Measurements from ENCODE around the gene STYXL1.
"Not testable (repeated sequence)": the region's sequence is repeated elsewhere in the genome, so short reads cannot be mapped to it uniquely, and the experiment has no call there.

STYXL1 gene

DNA sequence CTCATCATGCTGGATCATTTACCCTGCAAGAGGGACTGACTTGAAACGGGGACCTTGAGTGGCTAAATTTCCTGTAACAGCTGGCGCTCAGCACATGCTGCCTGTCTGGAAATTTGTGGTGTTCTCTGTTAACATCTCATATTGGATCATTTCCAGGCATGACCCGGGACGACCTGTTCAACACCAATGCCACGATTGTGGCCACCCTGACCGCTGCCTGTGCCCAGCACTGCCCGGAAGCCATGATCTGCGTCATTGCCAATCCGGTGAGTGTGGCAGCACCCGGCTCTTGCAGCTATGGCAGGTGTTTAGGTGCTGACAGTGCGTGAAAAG lies 10.0 kb upstream of the STYXL1 start:
- TF ChIP-seq, protein P1, sequence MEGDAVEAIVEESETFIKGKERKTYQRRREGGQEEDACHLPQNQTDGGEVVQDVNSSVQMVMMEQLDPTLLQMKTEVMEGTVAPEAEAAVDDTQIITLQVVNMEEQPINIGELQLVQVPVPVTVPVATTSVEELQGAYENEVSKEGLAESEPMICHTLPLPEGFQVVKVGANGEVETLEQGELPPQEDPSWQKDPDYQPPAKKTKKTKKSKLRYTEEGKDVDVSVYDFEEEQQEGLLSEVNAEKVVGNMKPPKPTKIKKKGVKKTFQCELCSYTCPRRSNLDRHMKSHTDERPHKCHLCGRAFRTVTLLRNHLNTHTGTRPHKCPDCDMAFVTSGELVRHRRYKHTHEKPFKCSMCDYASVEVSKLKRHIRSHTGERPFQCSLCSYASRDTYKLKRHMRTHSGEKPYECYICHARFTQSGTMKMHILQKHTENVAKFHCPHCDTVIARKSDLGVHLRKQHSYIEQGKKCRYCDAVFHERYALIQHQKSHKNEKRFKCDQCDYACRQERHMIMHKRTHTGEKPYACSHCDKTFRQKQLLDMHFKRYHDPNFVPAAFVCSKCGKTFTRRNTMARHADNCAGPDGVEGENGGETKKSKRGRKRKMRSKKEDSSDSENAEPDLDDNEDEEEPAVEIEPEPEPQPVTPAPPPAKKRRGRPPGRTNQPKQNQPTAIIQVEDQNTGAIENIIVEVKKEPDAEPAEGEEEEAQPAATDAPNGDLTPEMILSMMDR (IDR thresholded peaks at IDR 0.05; ENCODE audit: insufficient read depth, low read length, missing control alignments), result no peak
- DNase-seq (ENCODE audit: low read depth, low spot score), result no peak
- ChIA-PET CTCF (interaction anchor here (2.7 kb wide), 1 partner anchor 11 kb away, joined by 13 read pairs; no protein-coding TSS in a partner anchor), POLR2A (no interaction called here)
- H3K4me3 ChIP-seq (ENCODE audit: low read depth, low read length), result no peak overlapping the region

- DNase-seq (ENCODE audit: low read depth, low spot score), result no peak
- ChIA-PET CTCF (interaction anchor here (2.7 kb wide), 1 partner anchor 11 kb away, joined by 13 read pairs; no protein-coding TSS in a partner anchor), POLR2A (no interaction called here)
These were observed 9.5 kb upstream of the STYXL1 start for GRCh38 chr7:76057103-76057812.

GRCh38 chr7:76056241-76056640 lies 8.4 kb upstream of the STYXL1 start:
- POLR2A ChIA-PET, result no interaction called here
- no peak overlapping the region for H3K4me3 ChIP-seq (ENCODE audit: low read depth, low read length)
- CTCF ChIA-PET, result interaction anchor here (1.2 to 2.7 kb wide), 2 partner anchors 8 to 12 kb away, joined by 4 to 13 read pairs; no protein-coding TSS in a partner anchor
- DNase-seq (ENCODE audit: low read depth, low spot score), result no peak
- TF ChIP-seq, protein P1 (IDR thresholded peaks at IDR 0.05; ENCODE audit: insufficient read depth, low read length, missing control alignments), result no peak

More at GRCh38 chr7:76057103-76057812, 9.5 kb upstream of the STYXL1 start:
- TF ChIP-seq, protein P1 (IDR thresholded peaks at IDR 0.05; ENCODE audit: insufficient read depth, low read length, missing control alignments), result no peak
- no peak overlapping the region for H3K4me3 ChIP-seq (ENCODE audit: low read depth, low read length)

GRCh38 chr7:76054123-76055120 lies 6.6 kb upstream of the STYXL1 start:
- CTCF ChIA-PET, result interaction anchor here (0.9 to 2.3 kb wide), 7 partner anchors 11 to 188 kb away, joined by 3 to 8 read pairs (median 5); no protein-coding TSS in a partner anchor
- H3K4me3 ChIP-seq (ENCODE audit: low read depth, low read length), result no peak overlapping the region
- POLR2A ChIA-PET, result no interaction called here

DNA sequence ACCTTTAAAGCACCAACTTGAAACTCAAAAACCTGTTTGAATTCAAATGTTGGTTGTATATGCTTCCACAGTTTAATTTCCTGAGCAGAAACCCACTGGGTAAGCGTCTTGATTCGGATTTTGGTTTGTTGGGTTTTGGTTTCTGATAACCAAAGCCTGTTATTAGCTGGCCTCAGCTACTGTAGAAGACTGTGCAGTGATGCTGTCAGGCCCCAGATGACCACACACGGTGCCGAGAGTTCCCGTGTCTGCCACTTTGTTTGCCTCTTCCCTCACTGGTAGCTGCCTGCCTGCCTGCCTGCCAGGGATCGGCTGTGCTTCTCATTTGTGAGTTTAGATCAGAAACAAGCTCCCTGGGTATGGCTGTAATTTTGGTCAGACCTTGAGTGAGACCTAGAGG lies 5.7 kb upstream of the STYXL1 start:
- TF ChIP-seq, protein P1 (IDR thresholded peaks at IDR 0.05; ENCODE audit: insufficient read depth, low read length, missing control alignments), result no peak
- POLR2A ChIA-PET, result no interaction called here
- H3K4me3 ChIP-seq (ENCODE audit: low read depth, low read length), result no peak overlapping the region
- no peak for DNase-seq (ENCODE audit: low read depth, low spot score)
- CTCF ChIA-PET, result interaction anchor here (0.9 to 2.3 kb wide), 7 partner anchors 10 to 187 kb away, joined by 3 to 8 read pairs (median 5); no protein-coding TSS in a partner anchor

More at GRCh38 chr7:76054123-76055120, 6.6 kb upstream of the STYXL1 start:
- no peak for DNase-seq (ENCODE audit: low read depth, low spot score)
- TF ChIP-seq, protein P1 (IDR thresholded peaks at IDR 0.05; ENCODE audit: insufficient read depth, low read length, missing control alignments), result no peak

- POLR2A ChIA-PET; H3K4me3 ChIP-seq (ENCODE audit: low read depth, low read length); DNase-seq (ENCODE audit: low read depth, low spot score): not testable (repeated sequence)
- CTCF ChIA-PET, result interaction anchor here (1.5 to 2.3 kb wide), 4 partner anchors 15 to 186 kb away, joined by 3 to 8 read pairs (median 6); no protein-coding TSS in a partner anchor
These were observed 4.9 kb upstream of the STYXL1 start for GRCh38 chr7:76052681-76053080.
